HEK293T (cell line): ENCODE measurements around the gene FIGN.

Experiments
- ARNT ChIP-seq: fragments of 450-650 bp; IDR thresholded peaks from 2 replicates; pipeline ENCODE4 v1.6.1; 2017; ENCODE audit warnings: mild to moderate bottlenecking
- BHLHE40 ChIP-seq: fragments of 450-650 bp; IDR thresholded peaks from 2 replicates; pipeline ENCODE4 v1.6.1; 2016; ENCODE audit warnings: mild to moderate bottlenecking, moderate library complexity, borderline replicate concordance
- L3MBTL2 ChIP-seq: fragments of 450-650 bp; conservative IDR thresholded peaks from 2 replicates; pipeline ENCODE4 v1.6.1; 2016; ENCODE audit warnings: mild to moderate bottlenecking
- NFRKB ChIP-seq: fragments of 450-650 bp; IDR thresholded peaks from 2 replicates; pipeline ENCODE4 v1.6.1; 2016; ENCODE audit warnings: mild to moderate bottlenecking, moderate library complexity
- SP1 ChIP-seq: fragments of 450-650 bp; IDR thresholded peaks from 2 replicates; pipeline ENCODE4 v1.6.1; 2017
- ZNF384 ChIP-seq: fragments of 450-650 bp; IDR thresholded peaks from 2 replicates; pipeline ENCODE4 v1.6.1; 2016

GRCh38 chr2:163709270-163709669, 26.5 kb downstream of the FIGN start:
- TF ChIP-seq BHLHE40 (no peak), L3MBTL2 (no peak), SP1 (no peak), NFRKB (no peak), ZNF384 (no peak), ARNT (no peak)
